Fibroblast of mammary gland (primary cell): ENCODE measurements around the gene LARGE1.

Experiments
- DNase-seq: peaks from one replicate; pipeline ENCODE4 v3.0.0-alpha.2; 2010; ENCODE audit warnings: low read depth
- H3K4me3 ChIP-seq: 2 replicates; pipeline ENCODE4 v1.5.1; 2011; ENCODE audit warnings: low read depth, mild to moderate bottlenecking, low read length, moderate library complexity; ENCODE audit not compliant: control insufficient read depth
- TF ChIP-seq, protein P1 (sequence below): conservative IDR thresholded peaks from 2 replicates; pipeline ENCODE4 v1.5.1; 2011; ENCODE audit warnings: low read depth, low read length, inconsistent platforms; ENCODE audit not compliant: control insufficient read depth, insufficient read depth

The LARGE1 gene

DNA sequence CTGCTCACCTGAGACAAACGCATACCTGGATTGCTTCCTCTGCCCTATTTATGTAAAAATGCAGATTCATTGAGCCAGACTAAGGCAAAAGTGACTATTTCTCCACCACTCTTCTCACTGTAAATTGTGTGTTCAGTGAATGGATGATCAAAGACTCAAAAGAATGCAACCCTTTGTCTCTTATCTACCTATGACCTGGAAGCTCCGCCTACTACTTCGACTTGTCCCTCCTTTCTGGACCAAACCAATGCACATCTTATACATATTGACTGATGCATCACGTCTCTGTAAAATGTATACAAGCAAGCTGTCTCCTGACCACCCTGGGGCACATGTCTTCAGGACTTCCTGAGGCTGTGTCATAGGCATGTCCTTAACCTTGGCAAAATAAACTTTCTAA lies 444.1 kb downstream of the LARGE1 start:
- H3K4me3 ChIP-seq: no peak overlapping the region
- DNase-seq: no peak
- TF ChIP-seq, protein P1, sequence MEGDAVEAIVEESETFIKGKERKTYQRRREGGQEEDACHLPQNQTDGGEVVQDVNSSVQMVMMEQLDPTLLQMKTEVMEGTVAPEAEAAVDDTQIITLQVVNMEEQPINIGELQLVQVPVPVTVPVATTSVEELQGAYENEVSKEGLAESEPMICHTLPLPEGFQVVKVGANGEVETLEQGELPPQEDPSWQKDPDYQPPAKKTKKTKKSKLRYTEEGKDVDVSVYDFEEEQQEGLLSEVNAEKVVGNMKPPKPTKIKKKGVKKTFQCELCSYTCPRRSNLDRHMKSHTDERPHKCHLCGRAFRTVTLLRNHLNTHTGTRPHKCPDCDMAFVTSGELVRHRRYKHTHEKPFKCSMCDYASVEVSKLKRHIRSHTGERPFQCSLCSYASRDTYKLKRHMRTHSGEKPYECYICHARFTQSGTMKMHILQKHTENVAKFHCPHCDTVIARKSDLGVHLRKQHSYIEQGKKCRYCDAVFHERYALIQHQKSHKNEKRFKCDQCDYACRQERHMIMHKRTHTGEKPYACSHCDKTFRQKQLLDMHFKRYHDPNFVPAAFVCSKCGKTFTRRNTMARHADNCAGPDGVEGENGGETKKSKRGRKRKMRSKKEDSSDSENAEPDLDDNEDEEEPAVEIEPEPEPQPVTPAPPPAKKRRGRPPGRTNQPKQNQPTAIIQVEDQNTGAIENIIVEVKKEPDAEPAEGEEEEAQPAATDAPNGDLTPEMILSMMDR: no peak

DNA sequence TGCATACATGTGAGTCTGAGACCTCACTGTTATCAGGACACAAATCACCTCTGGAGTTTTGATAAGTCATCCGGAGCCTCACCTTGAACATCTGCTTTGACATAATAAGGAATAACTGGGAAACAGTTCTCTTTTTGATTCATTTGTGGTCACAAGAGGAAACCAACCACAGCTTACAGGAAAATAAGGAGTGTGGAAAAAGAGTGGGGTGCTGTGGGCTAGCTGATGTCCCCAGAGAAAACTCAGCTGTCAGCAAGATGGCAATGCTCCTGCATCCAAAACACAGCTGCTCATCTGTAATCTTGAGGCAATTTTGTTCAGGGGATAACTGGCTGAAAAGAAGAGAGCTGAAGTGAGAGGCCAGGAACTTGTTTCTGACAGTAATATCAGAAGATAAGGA lies 445.7 kb downstream of the LARGE1 start:
- no peak for DNase-seq
- TF ChIP-seq, protein P1: no peak

DNA sequence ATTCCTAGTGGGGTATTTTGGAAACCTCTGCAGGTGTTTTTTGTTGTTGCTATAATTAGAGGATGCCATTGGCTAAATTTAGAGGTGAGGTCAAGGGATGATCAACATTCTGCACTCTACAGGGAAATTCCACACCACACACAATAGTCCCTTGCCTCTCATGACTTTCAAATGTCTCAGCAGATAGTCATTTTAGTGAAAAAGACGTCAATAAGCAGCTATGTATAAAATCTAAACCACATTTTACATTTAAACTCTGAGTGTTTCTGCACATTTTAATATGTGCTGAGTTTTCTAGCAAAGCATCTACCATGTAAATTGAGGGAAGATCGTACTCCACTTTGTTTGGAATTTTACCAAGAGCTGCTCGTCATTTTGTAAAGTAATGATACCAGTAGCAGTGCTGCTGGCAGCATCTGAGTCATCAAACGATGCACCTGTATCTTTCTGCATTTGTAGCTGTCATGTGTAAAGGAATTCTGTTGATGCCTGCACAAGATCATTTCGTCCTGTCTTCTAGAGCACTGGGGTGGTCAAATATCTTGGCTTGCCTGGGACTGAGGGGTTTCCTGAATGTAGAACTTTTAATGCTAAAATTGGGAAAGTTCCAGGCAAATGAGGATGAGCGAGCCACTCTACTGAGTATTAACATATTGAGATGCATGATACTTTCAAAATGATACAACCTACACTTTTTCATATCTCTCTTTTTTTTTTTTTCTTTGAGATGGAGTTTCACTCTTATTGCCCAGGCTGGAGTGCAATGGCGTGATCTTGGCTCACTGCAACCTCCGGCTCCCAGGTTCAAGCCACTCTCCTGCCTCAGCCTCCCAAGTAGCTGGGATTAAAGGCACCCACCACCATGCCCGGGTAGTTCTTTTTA lies 447.6 kb downstream of the LARGE1 start:
- H3K4me3 ChIP-seq: no peak overlapping the region
- DNase-seq: no peak
- TF ChIP-seq, protein P1: no peak

More for the DNA sequence above, 445.7 kb downstream of the LARGE1 start:
- H3K4me3 ChIP-seq: no peak overlapping the region

DNA sequence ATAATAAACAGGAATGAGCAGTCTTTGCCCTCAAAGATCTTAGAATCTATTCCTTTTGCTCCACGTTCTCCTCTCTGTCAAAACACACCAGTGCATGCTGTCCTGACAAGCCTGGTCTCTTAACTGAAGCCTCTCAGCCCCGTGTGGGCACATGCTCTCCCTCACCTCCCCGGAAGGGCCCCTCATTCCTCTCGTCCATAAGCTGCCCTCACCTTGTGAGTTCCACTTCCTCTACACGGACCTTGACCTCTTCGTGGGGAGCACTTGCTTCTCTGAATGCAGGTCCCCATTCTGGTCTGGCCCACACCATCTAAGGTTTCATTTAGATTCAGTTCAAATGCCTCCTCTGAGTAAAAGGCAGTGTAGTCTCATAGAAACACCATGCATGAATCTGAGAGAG lies 449.8 kb downstream of the LARGE1 start:
- H3K4me3 ChIP-seq: no peak overlapping the region
- TF ChIP-seq, protein P1: no peak
- no peak for DNase-seq

DNA sequence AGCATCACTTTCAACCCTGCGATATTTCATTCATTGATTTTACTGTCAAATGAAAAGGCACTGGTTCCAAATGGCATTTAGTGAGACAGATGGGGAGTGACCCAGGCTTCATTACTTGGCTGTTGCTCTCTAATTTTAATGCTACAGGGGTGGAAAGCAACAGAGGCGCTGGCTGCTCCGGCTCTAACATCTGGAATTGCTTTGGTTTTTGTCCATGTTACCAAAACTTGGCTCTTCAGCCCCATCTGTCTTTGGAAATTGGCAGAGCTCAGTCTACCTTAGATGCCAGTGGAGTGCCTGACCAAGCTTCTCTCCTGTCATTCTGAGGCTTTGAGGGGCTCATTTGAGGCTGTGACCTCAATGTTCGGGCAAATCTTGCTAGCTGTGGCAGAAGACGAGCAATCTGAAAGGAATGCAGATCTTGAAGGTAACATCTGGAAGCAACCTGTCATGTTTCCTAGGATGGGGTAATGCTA lies 452.6 kb downstream of the LARGE1 start:
- TF ChIP-seq, protein P1: peak; percentile 25
- peak; percentile 26 for DNase-seq
- H3K4me3 ChIP-seq: no peak overlapping the region

DNA sequence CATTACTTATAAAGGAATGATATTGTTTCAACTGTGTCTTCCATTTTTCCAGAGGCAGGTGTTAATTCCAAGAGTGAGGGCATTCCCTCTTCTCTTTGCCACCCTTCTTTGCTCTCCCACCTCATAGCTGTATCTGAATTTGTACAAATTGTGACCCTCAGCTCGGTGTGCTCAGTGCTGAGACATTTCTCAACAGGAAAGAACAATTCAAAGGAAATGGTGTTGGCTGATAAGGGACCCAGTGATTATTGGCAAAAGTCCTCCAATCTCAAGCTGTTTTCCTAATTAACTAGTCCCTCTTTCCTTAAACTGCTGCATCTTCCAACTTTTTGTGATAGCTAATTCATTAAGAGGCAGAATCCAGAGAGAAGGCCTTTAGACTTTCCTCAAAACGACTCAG lies 453.2 kb downstream of the LARGE1 start:
- DNase-seq: no peak
- no peak overlapping the region for H3K4me3 ChIP-seq
- TF ChIP-seq, protein P1: no peak
